Measurements from ENCODE around the gene GPR62.
"Not testable (repeated sequence)": the region's sequence is repeated elsewhere in the genome, so short reads cannot be mapped to it uniquely, and the experiment has no call there.

GPR62 gene

GRCh38 chr3:51928438-51928837 lies 26.7 kb upstream of the GPR62 start:
- Histone ChIP-seq H3K4me3 (ENCODE audit: low read depth, low read length) (no peak overlapping the region), H3K9me3 (ENCODE audit: severe bottlenecking) (no peaks in the 10 kb centered on the region)

GRCh38 chr3:51928981-51929380 lies 26.2 kb upstream of the GPR62 start:
- H3K36me3 ChIP-seq: peaks cover 16% of the 10 kb centered on the region
- H3K27ac ChIP-seq; DNase-seq; H3K9me3 ChIP-seq (ENCODE audit: severe bottlenecking); H3K4me3 ChIP-seq (ENCODE audit: low read depth, low read length); H3K27me3 ChIP-seq (ENCODE audit: insufficient read depth, low read depth, severe bottlenecking): not testable (repeated sequence)

More at GRCh38 chr3:51928438-51928837, 26.7 kb upstream of the GPR62 start:
- no peak for TF ChIP-seq CTCF (IDR thresholded peaks at IDR 0.05; ENCODE audit: low read depth, low read length)
- H3K27me3 ChIP-seq (ENCODE audit: insufficient read depth, low read depth, severe bottlenecking): no peaks in the 10 kb centered on the region
- no peak overlapping the region for H3K27ac ChIP-seq
- peaks cover 11% of the 10 kb centered on the region for H3K36me3 ChIP-seq
- no peak for DNase-seq

GRCh38 chr3:51929420-51930003 lies 25.7 kb upstream of the GPR62 start:
- Histone ChIP-seq H3K27me3 (ENCODE audit: insufficient read depth, low read depth, severe bottlenecking) (no peaks in the 10 kb centered on the region), H3K27ac (no peak overlapping the region), H3K4me3 (ENCODE audit: low read depth, low read length) (no peak overlapping the region), H3K9me3 (ENCODE audit: severe bottlenecking) (no peaks in the 10 kb centered on the region), H3K36me3 (peaks cover 16% of the 10 kb centered on the region)
- no peak for DNase-seq
- no peak for TF ChIP-seq CTCF (IDR thresholded peaks at IDR 0.05; ENCODE audit: low read depth, low read length)

GRCh38 chr3:51930439-51930838 lies 24.7 kb upstream of the GPR62 start:
- H3K9me3 ChIP-seq (ENCODE audit: severe bottlenecking): no peaks in the 10 kb centered on the region
- H3K36me3 ChIP-seq: peaks cover 21% of the 10 kb centered on the region
- H3K27me3 ChIP-seq (ENCODE audit: insufficient read depth, low read depth, severe bottlenecking): no peaks in the 10 kb centered on the region
- H3K4me3 ChIP-seq (ENCODE audit: low read depth, low read length): no peak overlapping the region
- H3K27ac ChIP-seq: no peak overlapping the region
- no peak for DNase-seq
- TF ChIP-seq CTCF (IDR thresholded peaks at IDR 0.05; ENCODE audit: low read depth, low read length): no peak

DNA sequence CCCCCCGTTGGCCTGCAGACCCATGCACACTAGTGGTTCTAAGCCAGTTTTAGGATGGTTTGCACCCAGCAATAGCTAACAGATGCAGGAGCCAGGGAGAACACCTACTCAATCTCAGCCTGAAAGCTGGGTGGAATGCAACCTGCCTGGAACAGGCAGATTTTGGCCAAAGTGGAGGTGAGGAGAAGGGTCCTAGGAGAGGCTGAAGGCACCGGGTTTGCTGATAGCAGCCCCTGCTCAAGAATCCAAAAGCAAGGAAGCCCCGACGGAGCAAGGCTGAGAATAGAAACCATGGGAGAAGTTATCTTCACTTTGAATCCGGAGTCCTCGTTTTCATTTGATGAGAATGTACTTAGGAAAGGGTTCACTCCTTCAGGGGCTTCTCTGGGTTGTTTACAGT lies 23.4 kb upstream of the GPR62 start:
- Histone ChIP-seq H3K27ac (no peak overlapping the region), H3K4me3 (ENCODE audit: low read depth, low read length) (no peak overlapping the region), H3K9me3 (ENCODE audit: severe bottlenecking) (no peaks in the 10 kb centered on the region), H3K27me3 (ENCODE audit: insufficient read depth, low read depth, severe bottlenecking) (no peaks in the 10 kb centered on the region), H3K36me3 (peaks cover 34% of the 10 kb centered on the region)
- TF ChIP-seq CTCF (IDR thresholded peaks at IDR 0.05; ENCODE audit: low read depth, low read length): no peak
- DNase-seq: no peak

DNA sequence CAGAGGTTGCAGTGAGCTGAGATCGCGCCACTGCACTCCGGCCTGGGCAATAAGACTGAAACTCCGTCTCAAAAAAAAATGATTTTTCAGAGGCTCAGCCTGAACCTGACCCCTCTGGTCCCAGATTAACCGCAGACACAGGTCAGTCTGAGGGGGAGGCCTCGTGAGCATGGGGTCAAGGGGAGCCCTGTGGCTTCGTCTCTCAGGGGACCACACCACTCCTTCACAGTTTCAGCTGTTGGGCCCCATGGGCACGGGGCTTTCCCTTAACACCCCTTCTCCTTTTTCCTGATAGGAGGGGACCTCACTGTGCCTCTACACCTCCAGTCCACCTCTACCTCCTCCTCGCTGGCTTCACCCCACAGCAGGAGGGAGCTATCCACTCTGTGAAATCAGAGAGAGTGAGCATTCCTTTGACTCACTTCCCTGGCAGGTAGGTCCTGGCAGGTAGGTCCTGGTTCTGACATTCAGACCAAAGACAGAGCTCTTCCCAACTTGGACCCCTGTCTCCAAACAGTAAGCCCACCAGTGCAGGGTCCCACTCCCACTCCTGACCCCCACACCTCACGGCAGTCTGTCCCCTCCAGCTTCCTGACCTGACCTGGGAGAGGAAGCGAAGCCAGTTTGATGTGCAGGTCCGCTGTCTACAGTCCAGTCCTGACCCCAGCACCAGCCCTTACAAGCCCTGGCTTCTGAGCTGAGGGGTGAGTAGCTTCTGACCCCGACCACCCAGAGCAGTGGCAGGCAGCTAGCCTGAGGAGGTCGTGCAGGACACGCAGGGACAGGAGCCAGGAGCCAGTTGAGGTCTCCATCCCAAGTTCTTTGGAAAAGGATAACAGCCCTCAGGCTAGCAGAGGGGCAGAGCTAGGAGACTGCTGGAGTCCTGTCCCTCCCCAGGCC lies 22.5 kb upstream of the GPR62 start:
- no peak for TF ChIP-seq CTCF (IDR thresholded peaks at IDR 0.05; ENCODE audit: low read depth, low read length)
- no peak for DNase-seq
- Histone ChIP-seq H3K9me3 (ENCODE audit: severe bottlenecking) (no peaks in the 10 kb centered on the region), H3K27ac (no peak overlapping the region), H3K27me3 (ENCODE audit: insufficient read depth, low read depth, severe bottlenecking) (no peaks in the 10 kb centered on the region), H3K4me3 (ENCODE audit: low read depth, low read length) (no peak overlapping the region), H3K36me3 (peaks cover 43% of the 10 kb centered on the region)
